H1 (cell line): Measurements from ENCODE around the gene ERC1. TPM values are rescaled to one million over a fixed set of nuclear protein-coding genes. Genes with fewer than 3 reads are reported as not detected.

Source experiments
- CTCF ChIA-PET: fragments of 300-600 bp; sonication (Branson Sonifier 250); formaldehyde crosslinking; loops from one replicate; lab custom pipeline; 2021; ENCODE audit not compliant: partially characterized antibody; lab: Charles Lee
- POLR2A ChIA-PET: fragments of 300-600 bp; sonication (Branson Sonifier 250); formaldehyde crosslinking; loops from one replicate; lab custom pipeline; 2021; ENCODE audit warnings: inconsistent platforms; ENCODE audit not compliant: partially characterized antibody; lab: Charles Lee
- DNase-seq, 2 experiments: peaks; one replicate each; pipeline versions ENCODE4 v3.0.0 to v3.0.0-alpha.2; 2010 to 2022; ENCODE audit warnings: low spot score in 2 of 2, low read depth in 1 of 2, mixed read lengths in 1 of 2
- FAIRE-seq: peaks from 2 replicates; lab custom pipeline; 2011; peaks lifted over from hg19 to GRCh38; lab: Jason Lieb, UNC
- H2AFZ ChIP-seq: 2 replicates; pipeline ENCODE4 v1.8.1; 2012; ENCODE audit warnings: low read length, inconsistent platforms
- H2AK5ac ChIP-seq: 2 replicates; pipeline ENCODE4 v1.6.1; 2013; ENCODE audit warnings: low read depth, low read length
- H2BK120ac ChIP-seq: replicated peaks from 2 replicates; pipeline ENCODE3; 2013; ENCODE audit warnings: low read depth, low read length, inconsistent platforms
- H2BK12ac ChIP-seq: 2 replicates; pipeline ENCODE4 v1.6.1; 2013; ENCODE audit warnings: low read depth, low read length
- H2BK15ac ChIP-seq: 2 replicates; pipeline ENCODE4 v1.6.1; 2013; ENCODE audit warnings: low read length
- H2BK20ac ChIP-seq: 2 replicates; pipeline ENCODE4 v1.6.1; 2013; ENCODE audit warnings: low read length
- H2BK5ac ChIP-seq: 2 replicates; pipeline ENCODE4 v1.6.1; 2013; ENCODE audit warnings: low read depth, low read length
- H3K14ac ChIP-seq: 2 replicates; pipeline ENCODE4 v1.6.1; 2013; ENCODE audit warnings: inconsistent platforms; ENCODE audit not compliant: insufficient read length
- H3K18ac ChIP-seq: 2 replicates; pipeline ENCODE4 v1.6.1; 2013; ENCODE audit warnings: low read length; ENCODE audit errors: extremely low read depth
- H3K23ac ChIP-seq: 2 replicates; pipeline ENCODE4 v1.6.1; 2013; ENCODE audit warnings: inconsistent platforms; ENCODE audit not compliant: insufficient read length
- H3K23me2 ChIP-seq: 2 replicates; pipeline ENCODE4 v1.6.1; 2013; ENCODE audit warnings: low read depth, low read length
- H3K27ac ChIP-seq: 2 replicates; pipeline ENCODE4 v1.6.1; 2011; ENCODE audit warnings: low read depth, low read length, inconsistent platforms
- H3K27me3 ChIP-seq, 4 experiments: replicated peaks in 1 of 4; 1 replicate in 1 of 4; 2 replicates in 3 of 4; pipeline versions ENCODE4 v1.6.1 to v1.8.1; 2011 to 2013; ENCODE audit warnings: low read length in 3 of 4, mild to moderate bottlenecking in 3 of 4, inconsistent platforms in 2 of 4, mixed read lengths in 2 of 4, moderate library complexity in 1 of 4; ENCODE audit not compliant: control insufficient read depth in 3 of 4, insufficient read depth in 3 of 4; ENCODE audit errors: extremely low read depth in 1 of 4
- H3K36me3 ChIP-seq, 4 experiments: 2 replicates each; pipeline versions ENCODE4 v1.6.1 to v1.8.1; 2011 to 2013; ENCODE audit warnings: mild to moderate bottlenecking in 4 of 4, low read length in 3 of 4, moderate library complexity in 2 of 4, control low read depth in 1 of 4, inconsistent platforms in 1 of 4; ENCODE audit not compliant: insufficient read depth in 4 of 4, control insufficient read depth in 2 of 4
- H3K4ac ChIP-seq: replicated peaks from 2 replicates; pipeline ENCODE3; 2013; ENCODE audit warnings: low read length, low read depth, mixed read lengths, inconsistent platforms; ENCODE audit not compliant: insufficient read length
- H3K4me1 ChIP-seq, 4 experiments: replicated peaks in 1 of 4; 1 replicate in 1 of 4; 2 replicates in 3 of 4; pipeline versions ENCODE4 v1.6.1 to v1.8.1; 2011 to 2013; ENCODE audit warnings: low read length in 3 of 4, inconsistent platforms in 2 of 4, mixed read lengths in 1 of 4; ENCODE audit not compliant: insufficient read depth in 4 of 4, control insufficient read depth in 3 of 4
- H3K4me2 ChIP-seq, 2 experiments: 2 replicates each; pipeline versions ENCODE4 v1.6.1 to v1.8.1; 2011 to 2013; ENCODE audit warnings: low read depth in 2 of 2, low read length in 2 of 2, control low read depth in 1 of 2, inconsistent platforms in 1 of 2, mild to moderate bottlenecking in 1 of 2; ENCODE audit not compliant: insufficient read depth in 1 of 2
- H3K4me3 ChIP-seq, 4 experiments: fragments of 200-600, 300-600 bp in 1 of 4; sonication (generic), shearing (Covaris generic), sonication (Bioruptor Twin) in 1 of 4; 2 replicates each; pipeline versions ENCODE4 v1.5.1 to v1.8.1; 2011 to 2016; ENCODE audit warnings: low read length in 4 of 4, low read depth in 3 of 4, control low read depth in 2 of 4, inconsistent platforms in 2 of 4, mild to moderate bottlenecking in 2 of 4, mixed read lengths in 1 of 4, moderate library complexity in 1 of 4; ENCODE audit not compliant: insufficient read depth in 2 of 4; ENCODE audit errors: extremely low read depth in 1 of 4
- H3K56ac ChIP-seq: replicated peaks from 2 replicates; pipeline ENCODE3; 2013; ENCODE audit warnings: low read depth, mild to moderate bottlenecking, mixed read lengths, low read length, inconsistent platforms; ENCODE audit not compliant: insufficient read length
- H3K79me1 ChIP-seq: 2 replicates; pipeline ENCODE4 v1.6.1; 2013; ENCODE audit warnings: low read depth, low read length, control low read depth
- H3K79me2 ChIP-seq, 2 experiments: 2 replicates each; pipeline versions ENCODE4 v1.6.1 to v1.8.1; 2012 to 2013; ENCODE audit warnings: low read length in 2 of 2, mild to moderate bottlenecking in 2 of 2, inconsistent platforms in 1 of 2; ENCODE audit not compliant: insufficient read depth in 2 of 2, control insufficient read depth in 1 of 2
- H3K9ac ChIP-seq, 4 experiments: replicated peaks in 1 of 4; 1 replicate in 1 of 4; 2 replicates in 3 of 4; pipeline versions ENCODE4 v1.6.1 to v1.8.1; 2011 to 2013; ENCODE audit warnings: low read depth in 3 of 4, low read length in 3 of 4, control low read depth in 2 of 4, mild to moderate bottlenecking in 2 of 4, moderate library complexity in 2 of 4, inconsistent platforms in 1 of 4; ENCODE audit errors: extremely low read depth in 1 of 4
- H3K9me3 ChIP-seq, 2 experiments: 2 replicates each; pipeline versions ENCODE4 v1.6.1 to v1.8.1; 2012 to 2013; ENCODE audit warnings: mild to moderate bottlenecking in 2 of 2, moderate library complexity in 2 of 2, control low read depth in 1 of 2, inconsistent platforms in 1 of 2, low read depth in 1 of 2, low read length in 1 of 2, mixed read lengths in 1 of 2; ENCODE audit not compliant: insufficient read depth in 2 of 2
- H4K20me1 ChIP-seq, 2 experiments: replicated peaks in 1 of 2; 2 replicates each; pipeline versions ENCODE3 to v1.8.1; 2011 to 2013; ENCODE audit warnings: inconsistent platforms in 2 of 2, low read length in 2 of 2, mild to moderate bottlenecking in 1 of 2; ENCODE audit not compliant: insufficient read depth in 2 of 2, control insufficient read depth in 1 of 2
- H4K5ac ChIP-seq: 2 replicates; pipeline ENCODE4 v1.6.1; 2013; ENCODE audit warnings: low read length, low read depth, mixed read lengths, inconsistent platforms; ENCODE audit not compliant: insufficient read length
- H4K8ac ChIP-seq: 2 replicates; pipeline ENCODE4 v1.8.0; 2013; ENCODE audit warnings: mild to moderate bottlenecking, moderate library complexity, low read length, inconsistent platforms; ENCODE audit not compliant: insufficient read depth; ENCODE audit errors: extremely low read depth
- H4K91ac ChIP-seq: replicated peaks from 2 replicates; pipeline ENCODE3; 2013; ENCODE audit warnings: low read length, mixed read lengths, inconsistent platforms; ENCODE audit not compliant: insufficient read length
- CHD1 ChIP-seq: IDR thresholded peaks from 2 replicates; pipeline ENCODE4 v1.6.1; 2012; ENCODE audit warnings: low read depth, low read length, improper control_type of control experiment
- HDAC2 ChIP-seq, 2 experiments: fragments of 300-600 bp in 1 of 2; sonication (generic) in 1 of 2; IDR thresholded peaks; 2 replicates each; pipeline ENCODE4 v1.6.1; 2011 to 2012; ENCODE audit warnings: low read depth in 2 of 2, low read length in 2 of 2, mild to moderate bottlenecking in 2 of 2, moderate library complexity in 2 of 2, borderline replicate concordance in 1 of 2, inconsistent platforms in 1 of 2
- JUN ChIP-seq: IDR thresholded peaks from 2 replicates; pipeline ENCODE4 v1.6.1; 2011; ENCODE audit warnings: low read depth, mild to moderate bottlenecking, improper control_type of control experiment, low read length
- MAFK ChIP-seq: IDR thresholded peaks from 2 replicates; pipeline ENCODE4 v1.6.1; 2012; ENCODE audit warnings: low read depth, mild to moderate bottlenecking, improper control_type of control experiment, low read length
- NRF1 ChIP-seq: IDR thresholded peaks from 2 replicates; pipeline ENCODE4 v1.6.1; 2011; ENCODE audit warnings: mild to moderate bottlenecking, low read depth, low read length, improper control_type of control experiment
- SP1 ChIP-seq: IDR thresholded peaks from 2 replicates; pipeline ENCODE4 v1.6.1; 2011; ENCODE audit warnings: low read depth, low read length
- SUZ12 ChIP-seq: fragments of 200-600 bp; sonication (generic); IDR thresholded peaks from 2 replicates; pipeline ENCODE4 v1.6.1; 2012; ENCODE audit warnings: mild to moderate bottlenecking, inconsistent platforms, low read length, moderate library complexity, mixed read lengths
- TCF12 ChIP-seq: IDR thresholded peaks from 2 replicates; pipeline ENCODE4 v1.6.1; 2011; ENCODE audit warnings: low read depth, mild to moderate bottlenecking, low read length
- ZNF274 ChIP-seq: IDR thresholded peaks from 2 replicates; pipeline ENCODE4 v1.7.0; 2012; ENCODE audit warnings: low read length, borderline replicate concordance; ENCODE audit errors: extremely low read depth
- WGBS, 2 experiments: shearing (Covaris generic) in 1 of 2; methylation state at CpG; one replicate each; pipeline versions ENCODE4 v1.1.6 to v1.1.7; 2013 to 2015; ENCODE audit warnings: low lambda C conversion rate in 2 of 2, mixed read lengths in 2 of 2, inconsistent platforms in 1 of 2, low coverage in 1 of 2, missing lambda C conversion rate in 1 of 2; ENCODE audit not compliant: insufficient replicate concordance in 2 of 2, insufficient coverage in 1 of 2, insufficient read length in 1 of 2; ENCODE audit errors: extremely low coverage in 1 of 2, missing lambda C conversion rate in 1 of 2; 5-methylcytosine and 5-hydroxymethylcytosine counted together
- polyA plus RNA-seq, 7 experiments: library from polyadenylated mRNA; depleted of rRNA in 3 of 7; stranded (reverse) in 5 of 7; unstranded in 2 of 7; fragments of >200 nt in 5 of 7; fragments of 200-250 nt in 2 of 7; gene quantifications; 1 replicate in 5 of 7; 2 replicates in 1 of 7; 4 replicates in 1 of 7; pipeline versions ENCODE4 v1.2.1 to v1.2.3, GENCODE V29; 2011 to 2013; ENCODE audit warnings: missing spikeins in 2 of 7, mixed read lengths in 2 of 7
- total RNA-seq: library from RNA; stranded (reverse); fragmentation: NEBNext Ultra II Directional; extraction: Animal tissue kit (Norgen Biotek cat#: 25700); gene quantifications from 2 replicates; pipeline ENCODE4 v1.2.1, GENCODE V29; 2021
- TF ChIP-seq, protein P1 (sequence below): IDR thresholded peaks from 2 replicates; pipeline ENCODE4 v1.6.1; 2012; ENCODE audit warnings: inconsistent platforms
- TF ChIP-seq, protein P2 (sequence below): IDR thresholded peaks from 2 replicates; pipeline ENCODE4 v1.6.1; 2012; ENCODE audit warnings: low read length, inconsistent platforms
- TF ChIP-seq, protein P3 (sequence below): IDR thresholded peaks from 2 replicates; pipeline ENCODE4 v1.6.1; 2012; ENCODE audit warnings: inconsistent platforms

Gene ERC1
- total and polyA plus RNA-seq, 2 of the 8 experiments (the other 6 are each of a cell fraction or from before 2014, with no cell fraction given): 7.8 to 45.7 TPM

DNA sequence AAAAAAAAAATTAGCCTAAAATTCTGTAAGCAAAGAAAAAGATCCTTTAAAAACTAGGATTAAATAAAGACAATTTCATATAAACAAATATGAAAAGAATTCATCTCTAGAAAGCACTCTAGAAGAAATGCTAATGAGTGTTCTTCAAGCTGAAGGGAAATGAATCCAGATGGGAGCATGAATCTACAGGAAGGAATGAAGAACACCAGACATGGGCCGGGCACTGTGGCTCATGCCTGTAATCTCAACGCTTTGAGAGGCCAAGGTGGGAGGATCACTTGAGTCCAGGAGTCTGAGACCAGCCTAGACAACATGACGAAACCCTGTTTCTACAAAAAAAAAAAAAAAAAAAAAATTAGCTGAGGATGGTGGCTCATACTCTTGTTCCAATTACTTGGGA is 306.2 kb downstream of the ERC1 start:
- H3K79me1 ChIP-seq: no peaks in the 10 kb centered on the region
- no peak overlapping the region for H3K27ac ChIP-seq
- H3K27me3 ChIP-seq: no peaks in the 10 kb centered on the region
- no peaks in the 10 kb centered on the region; a peak in 1 of 8 replicates for H3K36me3 ChIP-seq
- no peak overlapping the region for H3K4me2 ChIP-seq
- no peak overlapping the region for H2AFZ ChIP-seq
- POLR2A ChIA-PET: interaction anchor here (0.7 kb wide), 1 partner anchor 8 kb away, joined by 3 read pairs; no protein-coding TSS in a partner anchor
- H3K23me2 ChIP-seq: no peaks in the 10 kb centered on the region
- no peak overlapping the region for H3K18ac ChIP-seq
- H2BK120ac ChIP-seq: no peak overlapping the region
- no peak overlapping the region for H4K91ac ChIP-seq
- no peak overlapping the region for H2AK5ac ChIP-seq
- no peak overlapping the region for H4K8ac ChIP-seq
- 98% methylated on average over 3 of the region's 3 CpGs; no CpG with 5 or more reads in 1 of the 2 experiments for WGBS, 2 experiments
- H3K9ac ChIP-seq: no peak overlapping the region
- no peak overlapping the region for H2BK20ac ChIP-seq
- H3K4ac ChIP-seq: no peak overlapping the region
- no peak overlapping the region for H2BK15ac ChIP-seq
- H3K23ac ChIP-seq: no peak overlapping the region
- H3K9me3 ChIP-seq: peaks cover 0 to 3% of the 10 kb centered on the region in 2 experiments; a peak in 1 of 4 replicates
- TF ChIP-seq MAFK (no peak), NRF1 (no peak), JUN (no peak), SUZ12 (no peak), HDAC2 (IDR thresholded peaks at IDR 0.05; ENCODE audit: borderline replicate concordance in 1 of 2, low read depth in 2 of 2, low read length in 2 of 2) (no peak), TCF12 (no peak), CHD1 (no peak), SP1 (no peak), ZNF274 (no peak)
- TF ChIP-seq, protein P1, sequence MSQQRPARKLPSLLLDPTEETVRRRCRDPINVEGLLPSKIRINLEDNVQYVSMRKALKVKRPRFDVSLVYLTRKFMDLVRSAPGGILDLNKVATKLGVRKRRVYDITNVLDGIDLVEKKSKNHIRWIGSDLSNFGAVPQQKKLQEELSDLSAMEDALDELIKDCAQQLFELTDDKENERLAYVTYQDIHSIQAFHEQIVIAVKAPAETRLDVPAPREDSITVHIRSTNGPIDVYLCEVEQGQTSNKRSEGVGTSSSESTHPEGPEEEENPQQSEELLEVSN: no peak
- TF ChIP-seq, protein P2, sequence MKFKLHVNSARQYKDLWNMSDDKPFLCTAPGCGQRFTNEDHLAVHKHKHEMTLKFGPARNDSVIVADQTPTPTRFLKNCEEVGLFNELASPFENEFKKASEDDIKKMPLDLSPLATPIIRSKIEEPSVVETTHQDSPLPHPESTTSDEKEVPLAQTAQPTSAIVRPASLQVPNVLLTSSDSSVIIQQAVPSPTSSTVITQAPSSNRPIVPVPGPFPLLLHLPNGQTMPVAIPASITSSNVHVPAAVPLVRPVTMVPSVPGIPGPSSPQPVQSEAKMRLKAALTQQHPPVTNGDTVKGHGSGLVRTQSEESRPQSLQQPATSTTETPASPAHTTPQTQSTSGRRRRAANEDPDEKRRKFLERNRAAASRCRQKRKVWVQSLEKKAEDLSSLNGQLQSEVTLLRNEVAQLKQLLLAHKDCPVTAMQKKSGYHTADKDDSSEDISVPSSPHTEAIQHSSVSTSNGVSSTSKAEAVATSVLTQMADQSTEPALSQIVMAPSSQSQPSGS: no peak
- TF ChIP-seq, protein P3, sequence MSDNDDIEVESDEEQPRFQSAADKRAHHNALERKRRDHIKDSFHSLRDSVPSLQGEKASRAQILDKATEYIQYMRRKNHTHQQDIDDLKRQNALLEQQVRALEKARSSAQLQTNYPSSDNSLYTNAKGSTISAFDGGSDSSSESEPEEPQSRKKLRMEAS: no peak
- no peak for FAIRE-seq
- no peak overlapping the region for H3K4me3 ChIP-seq
- no peak overlapping the region for H2BK5ac ChIP-seq
- no peaks in the 10 kb centered on the region for H4K20me1 ChIP-seq
- no peak overlapping the region for H3K56ac ChIP-seq
- H2BK12ac ChIP-seq: no peak overlapping the region
- no peak overlapping the region for H3K14ac ChIP-seq
- CTCF ChIA-PET: interaction anchor here (0.6 to 0.7 kb wide), 3 partner anchors 174 to 238 kb away, joined by 3 to 4 read pairs (median 3); no protein-coding TSS in a partner anchor
- H4K5ac ChIP-seq: no peak overlapping the region
- no peak for DNase-seq
- H3K4me1 ChIP-seq: no peaks in the 10 kb centered on the region
- H3K79me2 ChIP-seq: no peaks in the 10 kb centered on the region
